WI38 (cell line): ENCODE data around the gene C3orf70.

ENCODE experiments used
- H3K4me3 ChIP-seq: 2 replicates; pipeline ENCODE4 v1.5.1; 2011; ENCODE audit warnings: low read depth, mild to moderate bottlenecking, control low read depth, low read length
- TF ChIP-seq, protein P1 (sequence below): IDR thresholded peaks from 2 replicates; pipeline ENCODE4 v1.5.1; 2012; ENCODE audit warnings: low read depth, mild to moderate bottlenecking, control low read depth, low read length

The C3orf70 gene

DNA sequence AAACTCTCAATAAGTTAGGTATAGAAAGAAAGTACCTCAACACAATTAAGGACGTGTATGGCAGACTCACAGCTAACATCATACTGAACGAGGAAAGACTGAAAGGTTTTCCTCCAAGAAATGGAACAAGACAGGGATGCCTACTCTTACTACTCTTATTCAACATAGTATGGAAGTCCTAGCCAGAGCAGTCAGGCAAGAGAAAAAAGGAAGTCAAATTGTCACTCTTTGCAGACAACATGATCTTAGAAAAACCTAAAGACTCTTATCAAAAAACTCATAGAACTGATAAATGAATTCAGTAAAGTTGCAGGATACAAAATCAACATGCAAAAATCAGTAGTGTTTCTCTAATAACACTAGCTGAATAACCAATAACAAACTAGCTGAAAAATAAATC lies 96.0 kb downstream of the C3orf70 start:
- TF ChIP-seq, protein P1, sequence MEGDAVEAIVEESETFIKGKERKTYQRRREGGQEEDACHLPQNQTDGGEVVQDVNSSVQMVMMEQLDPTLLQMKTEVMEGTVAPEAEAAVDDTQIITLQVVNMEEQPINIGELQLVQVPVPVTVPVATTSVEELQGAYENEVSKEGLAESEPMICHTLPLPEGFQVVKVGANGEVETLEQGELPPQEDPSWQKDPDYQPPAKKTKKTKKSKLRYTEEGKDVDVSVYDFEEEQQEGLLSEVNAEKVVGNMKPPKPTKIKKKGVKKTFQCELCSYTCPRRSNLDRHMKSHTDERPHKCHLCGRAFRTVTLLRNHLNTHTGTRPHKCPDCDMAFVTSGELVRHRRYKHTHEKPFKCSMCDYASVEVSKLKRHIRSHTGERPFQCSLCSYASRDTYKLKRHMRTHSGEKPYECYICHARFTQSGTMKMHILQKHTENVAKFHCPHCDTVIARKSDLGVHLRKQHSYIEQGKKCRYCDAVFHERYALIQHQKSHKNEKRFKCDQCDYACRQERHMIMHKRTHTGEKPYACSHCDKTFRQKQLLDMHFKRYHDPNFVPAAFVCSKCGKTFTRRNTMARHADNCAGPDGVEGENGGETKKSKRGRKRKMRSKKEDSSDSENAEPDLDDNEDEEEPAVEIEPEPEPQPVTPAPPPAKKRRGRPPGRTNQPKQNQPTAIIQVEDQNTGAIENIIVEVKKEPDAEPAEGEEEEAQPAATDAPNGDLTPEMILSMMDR, result no peak
- no peak overlapping the region for H3K4me3 ChIP-seq

- TF ChIP-seq, protein P1, result no peak
- no peak overlapping the region for H3K4me3 ChIP-seq
These were observed 100.2 kb downstream of the C3orf70 start for GRCh38 chr3:185052631-185053030.

- no peak overlapping the region for H3K4me3 ChIP-seq
- TF ChIP-seq, protein P1, result no peak
These were observed 101.1 kb downstream of the C3orf70 start for GRCh38 chr3:185051801-185052200.

- no peak overlapping the region for H3K4me3 ChIP-seq
- TF ChIP-seq, protein P1, result no peak
These were observed 103.2 kb downstream of the C3orf70 start for GRCh38 chr3:185049710-185050109.

- TF ChIP-seq, protein P1, result no peak
- H3K4me3 ChIP-seq, result no peak overlapping the region
These were observed 106.3 kb downstream of the C3orf70 start for GRCh38 chr3:185046603-185047002.

GRCh38 chr3:185046164-185046515 lies 106.7 kb downstream of the C3orf70 start:
- H3K4me3 ChIP-seq, result no peak overlapping the region
- TF ChIP-seq, protein P1, result no peak

GRCh38 chr3:185042312-185043050 lies 110.4 kb downstream of the C3orf70 start:
- TF ChIP-seq, protein P1, result no peak

More at GRCh38 chr3:185042312-185043050, 110.4 kb downstream of the C3orf70 start:
- no peak overlapping the region for H3K4me3 ChIP-seq
